Mononuclear cell (primary cell): ENCODE results near the gene KRT74. TPM values are rescaled to one million over a fixed set of nuclear protein-coding genes. Genes with fewer than 3 reads are reported as not detected.
"Not testable (repeated sequence)": the region's sequence is repeated elsewhere in the genome, so short reads cannot be mapped to it uniquely, and the experiment has no call there.

ENCODE experiments used
- H3K27me3 ChIP-seq: 2 replicates; pipeline ENCODE4 v1.6.0; 2011; ENCODE audit warnings: low read length, control low read depth; ENCODE audit not compliant: insufficient read depth
- H3K4me1 ChIP-seq: 2 replicates; pipeline ENCODE4 v1.5.1; 2011; ENCODE audit warnings: mild to moderate bottlenecking, low read length, control low read depth; ENCODE audit not compliant: insufficient read depth
- H3K4me3 ChIP-seq: 2 replicates; pipeline ENCODE4 v1.5.1; 2011; ENCODE audit warnings: mild to moderate bottlenecking, low read length, moderate library complexity
- H3K9me3 ChIP-seq: 2 replicates; pipeline ENCODE4 v1.5.1; 2011; ENCODE audit warnings: low read depth, mild to moderate bottlenecking, control low read depth, low read length
- total RNA-seq: library from RNA; depleted of rRNA; stranded (reverse); fragments of >200 nt; gene quantifications from one replicate; pipeline ENCODE4 v1.2.3, GENCODE V29; 2012

The KRT74 gene
- total RNA-seq, 1 donor = 0.10 TPM

DNA sequence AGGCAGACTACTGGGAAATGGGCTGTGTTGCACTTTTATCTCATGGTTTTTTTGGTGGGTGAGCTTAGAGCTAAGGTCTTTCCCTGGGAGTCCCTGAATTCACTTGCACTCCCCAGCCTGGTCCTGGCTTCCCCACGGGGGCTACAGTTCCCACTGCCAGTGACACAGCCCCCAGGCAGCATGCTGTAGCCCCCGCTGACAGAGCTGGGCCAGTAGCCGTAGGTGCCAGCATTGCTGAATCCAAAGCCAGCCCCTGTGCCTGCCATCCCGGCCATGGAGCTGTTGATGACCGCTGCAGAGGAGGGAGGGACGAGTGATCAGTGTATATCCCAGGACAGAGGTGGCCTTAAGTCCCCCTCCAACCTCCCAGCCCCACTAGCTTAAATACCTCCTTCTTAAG lies 34.5 kb upstream of the KRT74 start:
- Histone ChIP-seq H3K27me3 (no peaks in the 10 kb centered on the region), H3K9me3 (no peaks in the 10 kb centered on the region), H3K4me1 (peaks cover 29% of the 10 kb centered on the region), H3K4me3 (no peak overlapping the region)

DNA sequence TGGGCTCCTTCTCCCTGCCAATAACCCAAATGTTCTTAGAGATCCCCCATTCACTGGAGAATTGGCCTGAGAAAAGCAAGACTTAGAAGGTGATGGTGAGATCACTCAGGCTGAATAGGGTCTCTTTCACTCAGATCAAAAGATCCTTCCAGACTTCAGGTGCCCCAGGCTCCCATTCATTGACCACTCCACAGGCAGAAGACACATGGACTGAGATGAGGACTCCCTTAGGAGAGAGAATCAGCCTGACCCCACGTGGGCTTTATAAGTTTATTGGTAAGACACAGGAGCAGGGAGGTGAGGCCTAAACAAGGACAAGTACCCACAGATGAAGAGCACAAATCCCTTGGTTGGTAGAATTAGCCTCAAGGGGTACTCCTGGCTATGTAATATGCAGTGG lies 33.7 kb upstream of the KRT74 start:
- Histone ChIP-seq H3K9me3 (no peaks in the 10 kb centered on the region), H3K4me1 (peaks cover 29% of the 10 kb centered on the region), H3K4me3 (no peak overlapping the region), H3K27me3 (no peaks in the 10 kb centered on the region)

DNA sequence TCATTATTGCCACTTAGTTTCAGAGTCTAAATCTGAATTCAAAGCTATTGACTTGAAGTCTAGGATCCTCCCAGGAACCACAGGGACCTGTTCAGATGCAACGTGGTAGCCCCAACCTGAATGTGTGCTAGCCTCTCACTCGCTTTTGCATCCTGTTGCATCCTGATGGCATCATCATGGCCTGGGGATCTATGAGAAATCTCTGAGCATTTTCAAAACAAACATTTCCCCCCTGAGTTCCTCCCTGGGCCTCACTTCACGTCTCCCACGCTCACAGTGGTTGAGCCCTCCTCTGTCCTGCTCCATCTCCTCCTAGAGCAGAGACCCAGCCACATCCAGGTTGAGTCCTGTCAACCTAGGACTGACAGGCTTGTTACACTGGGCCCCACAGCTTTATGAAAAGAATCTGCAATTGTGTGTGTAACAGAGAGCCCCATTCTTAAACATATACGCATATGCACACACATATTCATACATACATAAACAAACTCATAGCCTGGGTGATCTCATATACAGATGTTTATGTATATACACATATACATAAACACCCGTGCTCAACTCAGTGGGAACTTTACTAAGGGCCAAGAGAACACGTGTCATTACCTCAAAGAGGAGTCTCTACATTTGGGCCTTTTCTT lies 33.1 kb upstream of the KRT74 start:
- H3K9me3 ChIP-seq = no peaks in the 10 kb centered on the region
- no peak overlapping the region for H3K4me3 ChIP-seq
- H3K4me1 ChIP-seq = peaks cover 24% of the 10 kb centered on the region
- H3K27me3 ChIP-seq = no peaks in the 10 kb centered on the region

DNA sequence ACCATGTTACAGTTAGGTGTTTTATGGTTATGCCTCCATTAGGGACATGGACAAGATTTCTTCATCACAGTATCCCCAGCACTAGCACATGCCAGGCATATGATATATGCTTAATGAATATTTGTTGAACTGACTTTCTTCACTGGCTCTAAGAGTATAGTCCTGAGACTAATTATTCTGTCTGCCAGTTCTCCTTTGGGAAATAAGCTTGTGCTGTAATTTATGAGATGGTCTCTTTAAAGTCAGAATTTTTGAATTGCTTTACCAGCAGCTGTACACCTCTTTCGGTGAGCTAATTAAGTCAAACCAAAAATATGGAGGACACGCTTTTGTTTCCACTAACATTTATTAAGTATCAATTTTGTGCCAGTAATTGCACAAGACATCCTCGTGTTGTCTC lies 32.5 kb upstream of the KRT74 start:
- Histone ChIP-seq H3K4me3 (no peak overlapping the region), H3K4me1 (peaks cover 23% of the 10 kb centered on the region), H3K27me3 (no peaks in the 10 kb centered on the region)

DNA sequence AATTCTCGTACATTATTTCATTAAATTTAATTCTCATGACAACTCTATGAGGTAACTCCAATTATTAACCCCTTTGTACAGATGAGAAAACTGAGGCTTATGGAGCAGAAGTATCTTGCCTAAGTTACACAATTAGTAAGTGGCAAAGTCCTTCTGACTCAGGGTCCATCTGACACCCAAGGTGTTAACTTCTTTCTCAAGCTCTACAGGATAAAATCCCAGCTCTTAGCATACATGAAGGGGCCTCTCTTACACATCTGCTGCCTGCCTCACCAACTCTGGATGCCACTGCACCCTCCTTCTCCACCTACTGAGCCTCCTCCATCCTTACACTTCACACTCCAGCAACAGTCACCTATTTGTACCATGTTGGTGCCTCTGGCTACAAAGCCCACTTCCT lies 31.9 kb upstream of the KRT74 start:
- Histone ChIP-seq H3K27me3 (peaks cover 4% of the 10 kb centered on the region), H3K4me1 (peaks cover 18% of the 10 kb centered on the region), H3K4me3 (no peak overlapping the region), H3K9me3 (no peaks in the 10 kb centered on the region)

More for the DNA sequence above, 32.5 kb upstream of the KRT74 start:
- no peaks in the 10 kb centered on the region for H3K9me3 ChIP-seq

DNA sequence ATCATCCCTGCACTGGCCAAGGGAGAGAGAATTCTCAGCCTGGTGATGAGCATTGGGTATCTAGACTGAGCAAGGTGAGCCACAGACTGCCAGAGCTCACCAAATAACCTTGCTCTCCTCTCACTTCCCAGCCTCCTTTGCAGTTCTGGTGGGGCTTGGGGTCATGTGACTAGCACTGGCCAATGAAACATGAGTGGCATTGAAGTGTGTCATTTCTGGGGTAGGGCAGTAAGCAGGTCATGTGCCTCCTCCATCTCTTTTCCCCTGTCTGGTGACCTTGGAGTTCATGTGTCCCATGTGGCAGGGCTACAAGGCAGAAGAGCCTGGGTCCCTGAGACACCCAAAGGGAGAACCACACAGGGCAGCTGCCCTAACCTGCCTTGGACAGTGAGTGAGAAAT lies 31.2 kb upstream of the KRT74 start:
- Histone ChIP-seq H3K9me3 (no peaks in the 10 kb centered on the region), H3K4me1 (peaks cover 15% of the 10 kb centered on the region), H3K4me3 (no peak overlapping the region), H3K27me3 (peaks cover 5% of the 10 kb centered on the region)

DNA sequence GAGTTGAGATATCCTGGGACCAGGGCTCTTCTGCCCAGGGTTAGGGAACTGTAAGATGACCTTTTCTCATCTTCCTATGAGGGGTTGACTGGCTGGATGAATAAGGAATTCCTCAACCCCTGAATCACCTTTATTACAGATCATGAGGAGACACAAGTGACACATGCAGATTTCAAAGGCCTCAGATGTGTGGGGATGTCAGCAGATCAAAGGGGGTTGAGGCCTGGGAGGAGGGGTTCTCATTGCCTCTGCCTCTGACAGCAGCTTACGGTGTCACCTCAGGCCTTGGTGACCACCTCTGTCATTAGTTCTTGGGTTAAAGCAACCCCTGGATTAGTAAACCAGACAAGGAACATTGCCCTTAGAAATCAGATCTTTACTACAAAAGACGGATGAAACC lies 29.7 kb upstream of the KRT74 start:
- Histone ChIP-seq H3K27me3 (peaks cover 5% of the 10 kb centered on the region), H3K4me1 (peaks cover 12% of the 10 kb centered on the region), H3K4me3 (no peak overlapping the region), H3K9me3 (no peaks in the 10 kb centered on the region)

DNA sequence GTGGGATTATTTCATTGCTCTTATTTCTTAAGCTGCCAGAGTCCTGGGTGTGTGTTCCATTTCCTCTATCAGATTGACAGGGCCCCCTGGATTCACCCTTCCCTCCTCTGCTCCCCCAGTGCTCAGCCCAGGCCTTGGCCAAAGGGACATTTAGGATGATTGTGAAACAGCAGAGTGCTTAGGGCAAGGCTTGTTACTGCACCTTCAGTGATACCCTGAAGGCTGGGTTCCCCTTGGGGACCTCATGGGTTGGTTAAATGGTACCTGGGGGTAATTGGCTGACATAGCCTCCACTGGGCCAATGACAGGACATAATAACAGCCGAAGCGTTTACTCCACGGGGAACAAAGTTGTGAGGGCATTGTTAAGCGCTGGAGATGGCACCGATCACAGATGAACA lies 28.9 kb upstream of the KRT74 start:
- no peaks in the 10 kb centered on the region for H3K9me3 ChIP-seq

DNA sequence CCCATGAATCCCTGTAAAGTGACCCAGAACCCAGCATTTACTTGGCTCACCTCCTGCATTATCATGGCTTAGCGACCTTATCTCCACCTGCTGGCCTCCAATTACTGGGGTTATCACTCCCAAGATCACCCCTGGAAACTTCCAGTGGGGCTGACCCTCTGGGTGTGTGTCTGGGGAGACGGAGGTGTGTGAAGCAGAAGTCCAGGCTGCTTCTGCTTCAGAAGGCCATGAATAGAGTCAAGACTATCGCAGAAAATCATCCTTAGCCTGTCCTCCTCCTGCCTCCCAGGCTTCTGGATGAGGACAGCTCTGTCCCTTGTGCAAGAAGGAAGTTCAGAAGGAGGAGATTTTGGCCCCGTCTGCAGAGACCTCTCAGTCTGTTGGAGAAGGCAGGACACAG lies 28.0 kb upstream of the KRT74 start:
- Histone ChIP-seq H3K27me3 (peaks cover 5% of the 10 kb centered on the region), H3K4me3 (no peak overlapping the region), H3K4me1 (peaks cover 4% of the 10 kb centered on the region), H3K9me3 (no peaks in the 10 kb centered on the region)

More for the DNA sequence above, 28.9 kb upstream of the KRT74 start:
- Histone ChIP-seq H3K4me3 (no peak overlapping the region), H3K27me3 (peaks cover 5% of the 10 kb centered on the region), H3K4me1 (peaks cover 4% of the 10 kb centered on the region)

DNA sequence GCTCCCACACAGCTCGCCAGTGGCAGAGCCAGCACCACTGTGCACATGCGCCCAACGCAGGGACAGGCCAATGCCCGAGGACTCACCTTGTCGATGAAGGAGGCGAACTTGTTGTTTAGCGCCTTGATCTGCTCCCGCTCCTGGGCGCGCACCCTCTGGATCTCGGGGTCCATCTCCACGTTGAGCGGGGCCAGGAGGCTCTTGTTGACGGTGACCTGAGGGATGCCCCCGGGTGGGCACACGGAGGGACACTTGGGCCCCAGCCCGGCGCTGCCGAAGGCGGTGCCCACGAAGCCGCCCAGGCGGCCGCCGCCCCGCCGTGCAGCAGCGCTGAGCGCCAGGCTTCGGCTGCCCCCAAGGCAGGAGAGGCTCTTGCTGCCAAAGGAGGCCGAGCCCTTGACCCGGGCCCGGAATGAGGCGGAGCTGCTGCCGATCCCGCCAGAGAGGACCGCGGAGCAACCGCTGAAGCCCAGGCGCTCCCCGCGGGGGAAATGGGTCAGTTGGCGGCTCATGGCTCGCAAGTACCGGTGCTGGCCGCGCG lies 27.4 kb upstream of the KRT74 start, which contains the start of gene KRT72:
KRT72 (minus strand) TSS at position 523 of the 541 bp plus-strand sequence; CDS start at position 512, 11 bp downstream.
- Histone ChIP-seq H3K9me3 (no peaks in the 10 kb centered on the region), H3K27me3 (peaks cover 5% of the 10 kb centered on the region), H3K4me3 (no peak within 1 kb of the TSS)

DNA sequence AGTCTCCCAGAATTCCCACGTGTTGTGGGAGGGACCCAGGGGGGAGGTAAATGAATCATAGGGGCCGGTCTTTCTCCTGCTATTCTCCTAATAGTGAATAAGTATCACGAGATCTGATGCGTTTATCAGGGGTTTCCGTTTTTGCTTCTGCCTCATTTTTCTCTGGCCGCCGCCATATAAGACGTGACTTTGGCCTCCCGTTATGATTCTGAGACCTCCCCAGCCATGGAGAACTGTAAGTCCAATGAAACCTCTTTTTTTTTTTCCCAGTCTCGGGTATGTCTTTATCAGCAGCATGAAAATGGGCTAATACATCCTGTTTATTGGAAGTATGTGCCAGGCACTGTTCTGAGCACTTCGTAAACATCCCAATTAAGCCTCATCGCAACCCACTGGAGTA lies 26.8 kb upstream of the KRT74 start:
- no peak overlapping the region for H3K4me3 ChIP-seq
- peaks cover 4% of the 10 kb centered on the region for H3K4me1 ChIP-seq
- no peaks in the 10 kb centered on the region for H3K9me3 ChIP-seq
- peaks cover 5% of the 10 kb centered on the region for H3K27me3 ChIP-seq

More for the DNA sequence above, 27.4 kb upstream of the KRT74 start, which contains the start of gene KRT72:
- peaks cover 4% of the 10 kb centered on the region for H3K4me1 ChIP-seq

DNA sequence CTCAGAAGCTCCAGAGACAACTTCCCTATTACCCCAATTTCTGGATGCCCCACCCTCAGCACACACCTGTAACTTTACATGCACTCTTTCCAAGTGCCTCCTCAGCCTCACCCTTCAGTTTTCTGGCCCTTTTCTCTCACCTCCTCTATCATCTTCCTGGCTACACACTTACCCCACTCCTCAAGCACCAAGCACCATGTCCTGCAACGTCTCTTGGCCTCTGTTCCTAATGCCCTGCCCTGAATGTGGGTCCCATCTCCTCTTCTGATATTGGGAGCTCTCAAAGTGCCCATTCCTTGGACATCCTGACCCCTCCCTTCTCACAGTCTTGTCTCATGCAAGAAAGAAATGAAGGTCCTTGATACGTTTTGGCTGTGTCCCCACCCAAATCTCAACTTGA lies 26.4 kb upstream of the KRT74 start:
- Histone ChIP-seq H3K9me3 (no peaks in the 10 kb centered on the region), H3K4me1 (peaks cover 3% of the 10 kb centered on the region), H3K4me3 (no peak overlapping the region), H3K27me3 (peaks cover 5% of the 10 kb centered on the region)

DNA sequence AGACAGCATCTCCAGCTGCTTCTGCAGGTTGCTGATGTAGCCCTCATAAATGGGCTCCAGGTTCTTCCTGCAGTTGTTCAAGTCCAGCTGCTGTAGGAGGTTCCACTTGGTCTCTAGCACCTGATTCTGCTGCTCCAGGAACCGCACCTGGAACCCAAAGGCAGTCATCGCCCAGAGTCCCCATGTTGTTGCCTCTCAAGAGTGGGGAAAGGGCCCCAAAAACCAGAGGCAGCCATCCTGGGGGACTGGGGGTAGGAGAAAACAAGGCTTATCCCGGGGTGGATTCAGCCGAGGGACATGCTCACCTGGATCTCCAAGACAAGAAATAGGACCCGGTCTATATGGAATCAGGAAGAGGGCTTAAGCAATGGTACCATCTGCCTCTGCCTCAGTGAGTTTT lies 25.3 kb upstream of the KRT74 start:
- no peaks in the 10 kb centered on the region for H3K9me3 ChIP-seq
- peaks cover 5% of the 10 kb centered on the region for H3K27me3 ChIP-seq
- H3K4me3 ChIP-seq = no peak overlapping the region
- no peaks in the 10 kb centered on the region for H3K4me1 ChIP-seq

DNA sequence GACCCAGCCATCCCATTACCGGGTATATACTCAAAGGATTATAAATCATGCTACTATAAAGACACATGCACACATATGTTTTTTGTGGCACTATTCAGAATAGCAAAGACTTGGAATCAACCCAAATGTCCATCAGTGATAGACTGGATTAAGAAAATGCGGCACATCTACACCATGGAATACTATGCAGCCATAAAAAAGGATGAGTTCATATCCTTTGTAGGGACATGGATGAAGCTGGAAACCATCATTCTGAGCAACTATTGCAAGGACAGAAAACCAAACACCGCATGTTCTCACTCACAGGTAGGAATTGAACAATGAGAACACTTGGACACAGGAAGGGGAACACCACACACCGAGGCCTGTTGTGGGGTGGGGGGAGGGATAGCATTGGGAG lies 20.6 kb upstream of the KRT74 start:
- not testable (repeated sequence) for H3K4me3 ChIP-seq, H3K4me1 ChIP-seq, H3K9me3 ChIP-seq, H3K27me3 ChIP-seq

DNA sequence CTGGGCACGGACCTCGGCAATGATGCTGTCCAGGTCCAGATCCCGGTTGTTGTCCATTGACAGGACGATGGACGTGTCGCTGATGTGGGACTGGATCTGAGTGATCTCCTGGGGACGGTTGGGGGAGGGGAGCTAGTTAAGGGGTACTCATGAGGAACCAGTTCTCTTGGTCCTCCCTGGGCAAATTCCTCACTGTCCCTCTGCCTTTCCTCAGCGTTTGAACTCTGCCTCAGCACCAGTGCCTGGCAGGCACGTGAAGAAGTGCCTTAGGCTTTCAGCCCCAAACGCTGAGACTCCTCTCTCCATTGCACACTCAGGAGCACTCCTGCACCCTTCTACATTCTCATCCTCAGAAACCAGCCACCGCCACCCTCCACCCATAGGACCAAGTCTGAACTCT lies 17.9 kb upstream of the KRT74 start:
- no peak overlapping the region for H3K4me3 ChIP-seq
- H3K4me1 ChIP-seq = peaks cover 5% of the 10 kb centered on the region
- no peaks in the 10 kb centered on the region for H3K27me3 ChIP-seq
- no peaks in the 10 kb centered on the region for H3K9me3 ChIP-seq

DNA sequence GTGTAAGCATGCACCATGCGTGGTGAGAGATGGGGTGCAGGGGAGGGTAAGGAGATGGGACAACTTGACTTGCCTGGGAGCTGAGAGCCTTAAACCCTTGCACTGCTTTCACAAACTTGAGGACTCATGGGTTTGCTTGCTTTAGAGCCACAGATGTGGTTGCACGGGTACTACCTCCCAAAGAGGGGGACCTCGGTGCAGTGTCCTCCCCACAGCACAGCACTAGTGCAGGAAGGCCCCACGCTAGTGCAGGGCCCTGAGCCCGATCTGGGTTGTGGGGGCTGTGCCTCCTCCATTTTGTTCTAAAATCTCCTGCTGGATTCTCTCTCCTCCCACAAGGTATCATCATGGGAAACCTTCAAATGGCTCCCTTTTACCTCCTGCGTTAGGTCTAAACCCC lies 16.4 kb upstream of the KRT74 start:
- Histone ChIP-seq H3K4me3 (no peak overlapping the region), H3K27me3 (no peaks in the 10 kb centered on the region), H3K4me1 (peaks cover 16% of the 10 kb centered on the region), H3K9me3 (no peaks in the 10 kb centered on the region)
